Measurements from ENCODE around the gene RBM33. TPM values are rescaled to one million over a fixed set of nuclear protein-coding genes. Genes with fewer than 3 reads are reported as not detected.

Gene RBM33
- total and polyA plus RNA-seq, 9 of the 15 experiments (the other 6 are each of a cell fraction or from before 2014, with no cell fraction given): 4.4 to 80.7 (median 27.3) TPM

GRCh38 chr7:155644178-155644970 lies at the start of gene RBM33 (continued):
- TF ChIP-seq PCBP1 (IDR thresholded peaks at IDR 0.05; ENCODE audit: low read depth, low read length, poor library complexity, severe bottlenecking) (peak; percentile 95), CBFB (CRISPR knock-in tag; IDR thresholded peaks at IDR 0.05) (no peak; the same call in 1 of the 2 replicates), ZNF395 (CRISPR knock-in tag; IDR thresholded peaks at IDR 0.05) (no peak; the same call in 1 of the 2 replicates), HLTF (IDR thresholded peaks at IDR 0.05) (0 out of 2 replicates have a peak, but pooled peaks have one; percentile 57), ZNF644 (tag; IDR thresholded peaks at IDR 0.05; ENCODE audit: low read depth) (no peak; the same call in 1 of the 2 replicates), SAP30 (IDR thresholded peaks at IDR 0.05; ENCODE audit: borderline replicate concordance, insufficient read depth, low read depth, low read length, poor library complexity, severe bottlenecking) (peak; percentile 82), HDGF (IDR thresholded peaks at IDR 0.05) (no peak), HEY1 (CRISPR knock-in tag; IDR thresholded peaks at IDR 0.05; ENCODE audit: borderline replicate concordance) (no peak), NCOA2 (IDR thresholded peaks at IDR 0.05; ENCODE audit: partially characterized antibody in 2 of 2) (no peak), HCFC1 (IDR thresholded peaks at IDR 0.05; ENCODE audit: low read depth, low read length) (peak; percentile 67; the same call in 1 of the 2 replicates), USF1 (CRISPR knock-in tag; IDR thresholded peaks at IDR 0.05) (no peak), GTF2F1 (IDR thresholded peaks at IDR 0.05; ENCODE audit: low read depth, low read length) (no peak; the same call in 1 of the 2 replicates), ATF3 (IDR thresholded peaks at IDR 0.05) (no peak), ATF3 (CRISPR knock-in tag; conservative IDR thresholded peaks at IDR 0.05) (no peak), ZNF699 (CRISPR knock-in tag; IDR thresholded peaks at IDR 0.05; ENCODE audit: insufficient replicate concordance) (no peak), NFE2L1 (tag; IDR thresholded peaks at IDR 0.05; ENCODE audit: borderline replicate concordance, low read depth) (no peak), ZBTB7A (IDR thresholded peaks at IDR 0.05; ENCODE audit: borderline replicate concordance, control insufficient read depth, low read depth, low read length) (peak; percentile 50; the same call in 1 of the 2 replicates), ARID1B (IDR thresholded peaks at IDR 0.05) (peak; percentile 33; the same call in 1 of the 2 replicates), MIER1 (IDR thresholded peaks at IDR 0.05; ENCODE audit: low read depth) (no peak), ARNT (IDR thresholded peaks at IDR 0.05) (no peak)
- TF ChIP-seq, protein P1, sequence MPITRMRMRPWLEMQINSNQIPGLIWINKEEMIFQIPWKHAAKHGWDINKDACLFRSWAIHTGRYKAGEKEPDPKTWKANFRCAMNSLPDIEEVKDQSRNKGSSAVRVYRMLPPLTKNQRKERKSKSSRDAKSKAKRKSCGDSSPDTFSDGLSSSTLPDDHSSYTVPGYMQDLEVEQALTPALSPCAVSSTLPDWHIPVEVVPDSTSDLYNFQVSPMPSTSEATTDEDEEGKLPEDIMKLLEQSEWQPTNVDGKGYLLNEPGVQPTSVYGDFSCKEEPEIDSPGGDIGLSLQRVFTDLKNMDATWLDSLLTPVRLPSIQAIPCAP (CRISPR knock-in tag; IDR thresholded peaks at IDR 0.05; ENCODE audit: borderline replicate concordance): 0 out of 2 replicates have a peak, but pooled peaks have one; percentile 12

Data from K562 (cell line).